Endodermal cell (in vitro differentiated cells): ENCODE data around the gene BBIP1. TPM values are rescaled to one million over a fixed set of nuclear protein-coding genes. Genes with fewer than 3 reads are reported as not detected.

Experiments used
- DNase-seq: peaks from one replicate; pipeline ENCODE4 v3.0.0-alpha.2; 2017
- H3K27ac ChIP-seq: 2 replicates; pipeline ENCODE4 v1.5.1; 2013; ENCODE audit warnings: mild to moderate bottlenecking, low read depth, low read length, moderate library complexity
- H3K27me3 ChIP-seq: 2 replicates; pipeline ENCODE4 v1.6.1; 2013; ENCODE audit warnings: mild to moderate bottlenecking, low read length, moderate library complexity; ENCODE audit not compliant: insufficient read depth, control insufficient read depth, poor library complexity, severe bottlenecking
- H3K36me3 ChIP-seq: 2 replicates; pipeline ENCODE4 v1.7.0; 2013; ENCODE audit warnings: mild to moderate bottlenecking, low read length, moderate library complexity; ENCODE audit not compliant: control insufficient read depth, insufficient read depth
- H3K4me1 ChIP-seq: one replicate; pipeline ENCODE4 v1.7.0; 2013; ENCODE audit warnings: low read length; ENCODE audit not compliant: control insufficient read depth, insufficient read depth
- H3K4me3 ChIP-seq: 2 replicates; pipeline ENCODE4 v1.5.1; 2013; ENCODE audit warnings: mild to moderate bottlenecking, low read length, moderate library complexity
- H3K9ac ChIP-seq: 2 replicates; pipeline ENCODE4 v1.6.1; 2013; ENCODE audit warnings: mild to moderate bottlenecking, low read length, moderate library complexity; ENCODE audit not compliant: poor library complexity, severe bottlenecking; ENCODE audit errors: extremely low read depth
- H3K9me3 ChIP-seq: 2 replicates; pipeline ENCODE4 v1.6.1; 2013; ENCODE audit warnings: mild to moderate bottlenecking, low read length, moderate library complexity; ENCODE audit not compliant: control insufficient read depth
- H3K27ac Mint-ChIP-seq: 2 replicates; pipeline ENCODE4 v1.8.0; 2020; ENCODE audit warnings: mixed read lengths
- H3K27me3 Mint-ChIP-seq: 2 replicates; pipeline ENCODE4 v1.8.0; 2021; ENCODE audit warnings: mild to moderate bottlenecking, mixed read lengths; ENCODE audit not compliant: insufficient read depth
- H3K36me3 Mint-ChIP-seq: 2 replicates; pipeline ENCODE4 v1.8.0; 2020; ENCODE audit warnings: low read depth, mixed read lengths
- H3K4me1 Mint-ChIP-seq: 2 replicates; pipeline ENCODE4 v1.8.0; 2020; ENCODE audit warnings: mixed read lengths
- H3K4me3 Mint-ChIP-seq: 2 replicates; pipeline ENCODE4 v1.8.0; 2020; ENCODE audit warnings: mild to moderate bottlenecking, moderate library complexity, mixed read lengths
- H3K9me3 Mint-ChIP-seq: 2 replicates; pipeline ENCODE4 v1.8.0; 2020; ENCODE audit warnings: mild to moderate bottlenecking, mixed read lengths
- CTCF ChIP-seq: fragments of 200-600 bp; sonication (generic); conservative IDR thresholded peaks from 2 replicates; pipeline ENCODE4 v1.5.0; 2021; ENCODE audit warnings: antibody characterized with exemption, mild to moderate bottlenecking
- WGBS, 2 experiments: methylation state at CpG; one replicate each; pipeline versions ENCODE4 v1.1.5 to v1.1.7; 2013; ENCODE audit warnings: missing lambda C conversion rate in 2 of 2, mixed read lengths in 1 of 2; ENCODE audit not compliant: insufficient coverage in 1 of 2, insufficient read length in 1 of 2; 5-methylcytosine and 5-hydroxymethylcytosine counted together
- total RNA-seq, 2 donors: library from RNA; stranded (reverse); fragmentation: NEBNext Ultra II Directional in 1 of 2; extraction: Animal tissue kit (Norgen Biotek cat#: 25700) in 1 of 2; gene quantifications; 2 replicates in 1 of 2; 3 replicates in 1 of 2; pipeline ENCODE4 v1.2.1, GENCODE V29; 2021

The BBIP1 gene
- total RNA-seq, 2 donors from 2014 or later = 27.6 to 32.8 TPM

- no peak overlapping the region for H3K4me3 ChIP-seq
- H3K27me3 Mint-ChIP-seq = no peaks in the 10 kb centered on the region
- H3K9me3 Mint-ChIP-seq = no peaks in the 10 kb centered on the region
- peaks cover 21% of the 10 kb centered on the region for H3K36me3 Mint-ChIP-seq
- peaks cover 46% of the 10 kb centered on the region for H3K36me3 ChIP-seq
- H3K4me1 Mint-ChIP-seq = peaks cover 5% of the 10 kb centered on the region
- no peak for DNase-seq
- H3K9me3 ChIP-seq = peaks cover 13% of the 10 kb centered on the region
- 79 to 90% methylated on average over 3 of the region's 4 CpGs for WGBS, 2 experiments
- H3K9ac ChIP-seq = no peak overlapping the region
- H3K4me3 Mint-ChIP-seq = no peak overlapping the region
- H3K27me3 ChIP-seq = no peaks in the 10 kb centered on the region
- H3K27ac Mint-ChIP-seq = no peak overlapping the region
- no peak for TF ChIP-seq CTCF
- H3K27ac ChIP-seq = no peak overlapping the region
- H3K4me1 ChIP-seq = no peaks in the 10 kb centered on the region
These were observed 28.1 kb upstream of the BBIP1 start for GRCh38 chr10:110947061-110947595.

GRCh38 chr10:110946496-110946895 is 27.5 kb upstream of the BBIP1 start:
- H3K9ac ChIP-seq = no peak overlapping the region
- no peaks in the 10 kb centered on the region for H3K27me3 Mint-ChIP-seq
- H3K27ac ChIP-seq = no peak overlapping the region
- H3K4me3 Mint-ChIP-seq = no peak overlapping the region
- no peaks in the 10 kb centered on the region for H3K9me3 Mint-ChIP-seq
- peaks cover 5% of the 10 kb centered on the region for H3K4me1 Mint-ChIP-seq
- 87 to 100% methylated on average over 1 of the region's 1 CpG for WGBS, 2 experiments
- H3K9me3 ChIP-seq = peaks cover 13% of the 10 kb centered on the region
- H3K4me1 ChIP-seq = no peaks in the 10 kb centered on the region
- no peak overlapping the region for H3K27ac Mint-ChIP-seq
- H3K36me3 Mint-ChIP-seq = peaks cover 19% of the 10 kb centered on the region
- no peak overlapping the region for H3K4me3 ChIP-seq
- peaks cover 45% of the 10 kb centered on the region for H3K36me3 ChIP-seq
- no peak for DNase-seq
- H3K27me3 ChIP-seq = no peaks in the 10 kb centered on the region
- TF ChIP-seq CTCF = no peak

- Histone ChIP-seq H3K4me1 (no peaks in the 10 kb centered on the region), H3K36me3 (peaks cover 41% of the 10 kb centered on the region), H3K9ac (no peak overlapping the region), H3K4me3 (no peak overlapping the region), H3K27me3 (no peaks in the 10 kb centered on the region), H3K9me3 (peaks cover 17% of the 10 kb centered on the region), H3K27ac (no peak overlapping the region)
- no peak for TF ChIP-seq CTCF
- 92 to 96% methylated on average over 5 of the region's 5 CpGs for WGBS, 2 experiments
- peaks cover 27% of the 10 kb centered on the region for H3K36me3 Mint-ChIP-seq
- no peak overlapping the region for H3K4me3 Mint-ChIP-seq
- DNase-seq = no peak
- no peaks in the 10 kb centered on the region for H3K27me3 Mint-ChIP-seq
- H3K27ac Mint-ChIP-seq = no peak overlapping the region
- H3K9me3 Mint-ChIP-seq = no peaks in the 10 kb centered on the region
- peaks cover 5% of the 10 kb centered on the region for H3K4me1 Mint-ChIP-seq
These were observed 25.9 kb upstream of the BBIP1 start for GRCh38 chr10:110944792-110945396.
